Measurements from ENCODE around the gene ESPNL. TPM values are rescaled to one million over a fixed set of nuclear protein-coding genes. Genes with fewer than 3 reads are reported as not detected.

The ESPNL gene
- total and polyA plus RNA-seq, 9 of the 15 experiments (the other 6 are each of a cell fraction or from before 2014, with no cell fraction given), result 0.03 to 0.09 (median 0.05) TPM; not detected in 3

DNA sequence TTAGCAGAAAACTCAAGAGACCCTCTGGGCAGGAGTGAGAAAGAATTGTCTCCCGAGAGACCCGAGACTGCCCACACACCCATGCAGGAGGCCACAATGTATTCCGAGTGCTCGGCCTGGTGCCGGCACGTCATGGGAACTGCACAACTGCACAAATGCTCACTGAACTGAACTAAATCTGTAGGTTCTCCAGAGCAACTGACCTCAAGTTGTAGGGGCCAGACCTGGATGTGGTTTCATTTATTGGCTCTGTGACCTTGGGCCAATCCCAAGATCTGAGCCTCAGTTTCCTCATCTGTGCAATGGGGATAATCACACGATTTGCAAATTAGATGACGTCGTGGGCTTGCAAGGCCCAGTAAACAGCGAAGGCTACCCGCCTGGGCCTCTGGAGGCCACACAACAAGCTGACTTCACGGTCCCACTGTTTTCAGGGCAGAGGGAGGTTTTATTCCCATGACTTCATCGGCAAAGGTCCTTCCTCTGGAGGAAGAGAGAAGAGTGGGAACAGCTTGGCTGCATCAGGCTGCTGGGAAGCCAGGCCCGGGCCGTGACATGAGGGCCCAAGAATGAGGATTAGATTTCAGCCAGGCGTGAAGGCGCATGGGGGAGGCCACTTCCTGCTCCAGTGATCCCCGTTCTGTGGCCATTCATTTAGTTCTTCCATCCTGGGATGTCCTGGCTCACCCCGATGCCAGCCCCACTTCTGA, 55.1 kb downstream of the ESPNL start (continued):
- TF ChIP-seq ZNF507 (tag; conservative IDR thresholded peaks at IDR 0.05) (no peak), SPI1 (IDR thresholded peaks at IDR 0.05; ENCODE audit: borderline replicate concordance, low read depth, low read length) (no peak), NR3C1 (CRISPR knock-in tag; IDR thresholded peaks at IDR 0.05) (no peak), PHF21A (IDR thresholded peaks at IDR 0.05; ENCODE audit: borderline replicate concordance, low read depth) (no peak), DACH1 (IDR thresholded peaks at IDR 0.05; ENCODE audit: partially characterized antibody) (no peak), ZNF146 (CRISPR knock-in tag; IDR thresholded peaks at IDR 0.05; ENCODE audit: unreplicated experiment) (no peak), RBBP5 (IDR thresholded peaks at IDR 0.05; ENCODE audit: borderline replicate concordance, insufficient read depth, low read length, poor library complexity, severe bottlenecking) (no peak)
- TF ChIP-seq, protein P1, sequence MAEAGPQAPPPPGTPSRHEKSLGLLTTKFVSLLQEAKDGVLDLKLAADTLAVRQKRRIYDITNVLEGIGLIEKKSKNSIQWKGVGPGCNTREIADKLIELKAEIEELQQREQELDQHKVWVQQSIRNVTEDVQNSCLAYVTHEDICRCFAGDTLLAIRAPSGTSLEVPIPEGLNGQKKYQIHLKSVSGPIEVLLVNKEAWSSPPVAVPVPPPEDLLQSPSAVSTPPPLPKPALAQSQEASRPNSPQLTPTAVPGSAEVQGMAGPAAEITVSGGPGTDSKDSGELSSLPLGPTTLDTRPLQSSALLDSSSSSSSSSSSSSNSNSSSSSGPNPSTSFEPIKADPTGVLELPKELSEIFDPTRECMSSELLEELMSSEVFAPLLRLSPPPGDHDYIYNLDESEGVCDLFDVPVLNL (CRISPR knock-in tag; IDR thresholded peaks at IDR 0.05; ENCODE audit: low read depth), result no peak
- TF ChIP-seq, protein P2, sequence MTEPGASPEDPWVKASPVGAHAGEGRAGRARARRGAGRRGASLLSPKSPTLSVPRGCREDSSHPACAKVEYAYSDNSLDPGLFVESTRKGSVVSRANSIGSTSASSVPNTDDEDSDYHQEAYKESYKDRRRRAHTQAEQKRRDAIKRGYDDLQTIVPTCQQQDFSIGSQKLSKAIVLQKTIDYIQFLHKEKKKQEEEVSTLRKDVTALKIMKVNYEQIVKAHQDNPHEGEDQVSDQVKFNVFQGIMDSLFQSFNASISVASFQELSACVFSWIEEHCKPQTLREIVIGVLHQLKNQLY (CRISPR knock-in tag; conservative IDR thresholded peaks at IDR 0.05), result no peak
